Naive thymus-derived CD8-positive, alpha-beta T cell (primary cell): ENCODE measurements around the gene ITGAV. TPM values are rescaled to one million over a fixed set of nuclear protein-coding genes. Genes with fewer than 3 reads are reported as not detected.

Experiments used
- ATAC-seq, 2 donors: fragments of 150-1000 bp; cut with Tn5 transposase in 1 of 2; sonication (Bioruptor Pico), chemical (Tn5 transposase) in 1 of 2; 1 replicate in 1 of 2; 2 replicates in 1 of 2; pipeline ENCODE4 v1.10.0; 2021; ENCODE audit warnings: mild to moderate bottlenecking in 2 of 2, moderate library complexity in 2 of 2
- POLR2A ChIA-PET: fragments of 350-600 bp; sonication (Branson Sonifier 250); formaldehyde crosslinking; loops from one replicate; lab custom pipeline; 2021; ENCODE audit warnings: antibody characterized with exemption; lab: Charles Lee
- DNase-seq, 10 donors: peaks; one replicate each; pipeline versions ENCODE4 v3.0.0 to v3.0.0-alpha.2; 2020 to 2022
- H3K27ac Mint-ChIP-seq, 10 donors: one replicate each; pipeline ENCODE4 v1.8.0; 2020 to 2022; ENCODE audit warnings: mild to moderate bottlenecking in 10 of 10, mixed read lengths in 10 of 10, moderate library complexity in 4 of 10, inconsistent platforms in 1 of 10
- H3K27me3 Mint-ChIP-seq, 5 donors: one replicate each; pipeline ENCODE4 v1.8.0; 2021 to 2022; ENCODE audit warnings: mixed read lengths in 5 of 5
- H3K36me3 Mint-ChIP-seq, 3 donors: one replicate each; pipeline ENCODE4 v1.8.0; 2020 to 2022; ENCODE audit warnings: mixed read lengths in 3 of 3, mild to moderate bottlenecking in 2 of 3, inconsistent platforms in 1 of 3
- H3K4me1 Mint-ChIP-seq, 4 donors: one replicate each; pipeline ENCODE4 v1.8.0; 2021 to 2022; ENCODE audit warnings: mixed read lengths in 4 of 4
- H3K4me3 Mint-ChIP-seq, 10 donors: one replicate each; pipeline ENCODE4 v1.8.0; 2020 to 2022; ENCODE audit warnings: mild to moderate bottlenecking in 10 of 10, mixed read lengths in 10 of 10, moderate library complexity in 6 of 10, inconsistent platforms in 1 of 10
- H3K9me3 Mint-ChIP-seq, 9 donors: one replicate each; pipeline ENCODE4 v1.8.0; 2020 to 2022; ENCODE audit warnings: mixed read lengths in 9 of 9, mild to moderate bottlenecking in 3 of 9, inconsistent platforms in 1 of 9, moderate library complexity in 1 of 9
- polyA plus RNA-seq, 3 donors: library from polyadenylated mRNA; unstranded; fragments of 300-500 nt; fragmentation: Illumina TruSeq; gene quantifications; one replicate each; pipeline ENCODE4 v1.2.3, GENCODE V29; 2021
- total RNA-seq, 8 experiments: library from RNA in 2 of 8; stranded (reverse) in 2 of 8; gene quantifications; one replicate each; pipeline ENCODE4 v1.2.3 and lab custom pipeline; 2021 to 2026

ITGAV gene
- total and polyA plus RNA-seq, 5 experiments from 2014 or later: 0.25 to 8.1 (median 0.66) TPM

DNA sequence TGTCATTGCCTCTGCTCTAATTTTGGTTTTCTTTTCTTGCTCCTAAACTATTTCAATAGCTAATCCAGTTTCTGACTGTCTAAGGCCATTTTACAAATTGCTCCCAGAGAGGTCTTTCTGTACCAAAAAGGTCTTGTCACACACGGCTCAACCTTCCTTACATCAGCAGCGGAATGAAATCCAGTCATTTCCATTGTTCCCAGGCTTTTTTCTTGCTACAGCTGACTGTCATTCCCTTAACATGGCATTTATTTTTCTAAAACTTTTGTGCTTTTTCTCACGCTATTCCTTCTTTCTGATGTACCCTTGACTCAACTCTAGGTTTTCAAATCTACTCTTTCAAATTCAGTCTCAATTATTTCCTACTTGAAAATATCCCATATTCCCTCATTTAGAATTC is 128.3 kb downstream of the ITGAV start:
- H3K27ac Mint-ChIP-seq: no peak overlapping the region
- H3K27me3 Mint-ChIP-seq: no peaks in the 10 kb centered on the region
- ATAC-seq (no peak), DNase-seq (no peak)
- H3K4me3 Mint-ChIP-seq: no peak overlapping the region
- no peaks in the 10 kb centered on the region for H3K36me3 Mint-ChIP-seq
- H3K9me3 Mint-ChIP-seq: no peaks in the 10 kb centered on the region
- H3K4me1 Mint-ChIP-seq: no peaks in the 10 kb centered on the region
- POLR2A ChIA-PET: no interaction called here

DNA sequence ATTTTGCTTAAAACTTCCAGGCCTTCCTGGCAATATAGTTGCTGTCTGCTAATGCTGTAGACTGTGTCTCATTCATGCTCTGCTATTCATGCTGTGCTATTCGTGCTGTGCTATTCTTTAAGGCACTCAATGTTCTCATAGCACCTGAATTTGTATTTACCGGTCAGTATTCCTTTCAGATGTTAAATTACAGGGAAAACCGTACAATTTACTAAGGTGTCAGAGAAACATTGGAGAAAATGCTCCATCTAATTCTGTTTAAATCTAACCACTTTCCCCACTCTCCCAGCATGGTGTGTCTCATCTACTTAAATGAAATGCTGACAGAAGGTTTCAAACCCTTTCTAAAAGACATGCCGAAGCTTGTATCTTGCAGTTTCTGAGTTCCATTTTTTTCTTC is 129.0 kb downstream of the ITGAV start:
- no peaks in the 10 kb centered on the region for H3K27me3 Mint-ChIP-seq
- H3K9me3 Mint-ChIP-seq: no peaks in the 10 kb centered on the region
- no peaks in the 10 kb centered on the region for H3K36me3 Mint-ChIP-seq
- DNase-seq: no peak
- H3K4me3 Mint-ChIP-seq: no peak overlapping the region
- POLR2A ChIA-PET: no interaction called here
- no peak for ATAC-seq
- no peak overlapping the region for H3K27ac Mint-ChIP-seq
- no peaks in the 10 kb centered on the region for H3K4me1 Mint-ChIP-seq

DNA sequence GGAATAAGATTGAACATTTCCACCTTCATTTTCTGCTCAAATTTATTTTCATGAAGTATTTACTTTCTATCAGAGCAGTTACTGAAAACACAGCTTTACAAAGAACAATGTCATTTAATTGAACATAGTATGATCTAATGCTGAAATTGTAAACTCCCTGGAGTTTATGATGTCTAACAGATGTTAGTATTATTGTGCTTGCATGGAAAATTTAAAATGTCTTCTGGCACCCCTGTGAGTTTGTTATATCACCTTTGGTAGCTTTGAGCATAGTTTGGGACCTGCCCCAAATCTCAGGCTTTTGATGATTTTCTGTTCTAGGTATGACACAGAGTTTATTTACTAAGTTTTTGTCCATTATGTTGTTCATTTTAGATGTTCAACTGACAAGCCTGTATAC is 132.1 kb downstream of the ITGAV start:
- H3K4me3 Mint-ChIP-seq: no peak overlapping the region
- ATAC-seq: no peak
- POLR2A ChIA-PET: no interaction called here
- H3K27me3 Mint-ChIP-seq: peaks cover 0 to 4% (median 0%) of the 10 kb centered on the region in 5 donors
- H3K27ac Mint-ChIP-seq: no peak overlapping the region
- DNase-seq: no peak
- H3K4me1 Mint-ChIP-seq: no peaks in the 10 kb centered on the region
- H3K36me3 Mint-ChIP-seq: no peaks in the 10 kb centered on the region
- no peaks in the 10 kb centered on the region for H3K9me3 Mint-ChIP-seq

DNA sequence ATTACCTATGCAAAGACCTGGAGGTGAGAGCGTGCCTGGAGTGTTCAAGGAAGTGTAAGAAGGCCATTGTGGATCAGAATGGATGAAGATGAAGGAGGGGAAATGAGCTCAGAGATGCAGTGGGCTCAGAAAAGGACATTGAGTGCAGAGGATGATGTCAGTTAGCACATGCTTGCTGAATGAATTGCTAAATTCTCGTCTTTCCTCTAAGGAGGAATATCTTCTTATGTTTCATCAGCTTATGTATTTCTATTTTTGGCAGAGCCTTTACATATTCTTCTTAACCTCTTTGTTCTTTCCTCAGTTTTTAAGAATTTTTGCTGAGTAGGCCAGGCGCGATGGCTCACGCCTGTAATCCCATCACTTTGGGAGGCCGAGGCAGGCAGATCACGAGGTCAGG is 134.9 kb downstream of the ITGAV start:
- Mint-ChIP-seq H3K4me1 (no peaks in the 10 kb centered on the region), H3K27ac (no peak overlapping the region), H3K27me3 (peaks cover 0 to 6% (median 0%) of the 10 kb centered on the region in 5 donors), H3K9me3 (no peaks in the 10 kb centered on the region), H3K4me3 (no peak overlapping the region), H3K36me3 (no peaks in the 10 kb centered on the region)
- DNase-seq: no peak
- POLR2A ChIA-PET: no interaction called here
- no peak for ATAC-seq

DNA sequence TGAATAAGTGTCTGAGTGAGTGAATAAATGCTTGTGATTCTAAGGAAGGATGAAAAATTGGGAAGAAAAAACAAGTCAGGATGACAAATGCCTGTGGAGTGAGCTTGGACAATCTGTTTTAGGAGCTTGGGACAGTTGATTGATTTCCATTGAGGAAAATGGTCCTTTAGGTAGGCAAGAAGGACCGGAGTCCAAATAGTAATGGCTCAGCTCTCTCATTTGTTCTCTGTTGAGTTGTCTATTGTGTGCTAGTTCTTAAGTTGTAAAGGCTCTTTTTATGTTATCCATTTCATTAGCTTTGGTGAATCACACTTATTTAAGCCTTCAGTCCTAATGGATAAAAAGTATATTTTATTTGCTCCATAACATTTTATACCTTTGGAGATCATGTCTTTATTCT is 135.9 kb downstream of the ITGAV start:
- H3K27ac Mint-ChIP-seq: no peak overlapping the region
- H3K27me3 Mint-ChIP-seq: peaks cover 0 to 6% (median 0%) of the 10 kb centered on the region in 5 donors
- H3K36me3 Mint-ChIP-seq: no peaks in the 10 kb centered on the region
- H3K4me3 Mint-ChIP-seq: no peak overlapping the region
- ATAC-seq (no peak), DNase-seq (no peak)
- no peaks in the 10 kb centered on the region for H3K4me1 Mint-ChIP-seq
- no peaks in the 10 kb centered on the region for H3K9me3 Mint-ChIP-seq
- POLR2A ChIA-PET: no interaction called here

DNA sequence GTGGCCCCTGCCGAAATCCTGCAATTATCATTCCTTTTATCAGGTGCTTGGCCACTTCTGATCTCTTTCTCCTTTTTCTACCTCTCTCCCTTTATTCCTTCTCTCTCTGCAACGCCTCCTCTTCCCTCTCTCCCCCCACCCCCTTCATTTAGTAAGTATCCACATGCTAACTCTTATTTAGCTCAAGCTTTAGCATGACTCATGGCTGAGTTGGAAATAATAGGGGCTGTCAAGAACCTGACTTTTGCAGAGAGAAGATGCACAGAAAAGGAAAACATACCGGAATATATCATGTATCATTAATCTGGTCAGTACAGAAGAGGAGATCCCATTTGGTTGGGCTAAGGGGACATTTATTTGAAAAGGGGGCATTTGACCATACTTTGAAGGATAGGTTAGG is 137.1 kb downstream of the ITGAV start:
- no peak overlapping the region for H3K27ac Mint-ChIP-seq
- ATAC-seq (no peak), DNase-seq (no peak)
- H3K4me1 Mint-ChIP-seq: no peaks in the 10 kb centered on the region
- peaks cover 0 to 6% (median 0%) of the 10 kb centered on the region in 5 donors for H3K27me3 Mint-ChIP-seq
- no peak overlapping the region for H3K4me3 Mint-ChIP-seq
- H3K9me3 Mint-ChIP-seq: no peaks in the 10 kb centered on the region
- H3K36me3 Mint-ChIP-seq: no peaks in the 10 kb centered on the region
- POLR2A ChIA-PET: no interaction called here

DNA sequence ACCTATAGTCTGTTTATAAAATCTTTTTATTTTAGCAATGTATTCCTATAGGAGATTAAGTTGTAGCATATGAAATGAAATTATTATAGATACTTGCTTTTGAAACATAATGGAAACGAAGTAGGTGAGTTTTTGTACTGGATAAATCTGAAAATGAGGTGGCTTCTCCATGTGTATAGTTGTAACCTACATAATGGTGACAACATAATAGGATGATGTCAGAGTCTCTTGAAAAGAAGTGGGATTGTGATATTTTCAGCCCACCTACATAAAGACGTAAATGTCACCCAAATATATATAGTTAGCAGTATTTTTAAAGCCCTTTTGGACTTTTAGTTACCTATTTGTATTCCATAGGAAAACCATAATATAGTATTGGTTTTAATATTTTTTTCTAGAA is 138.8 kb downstream of the ITGAV start:
- H3K27me3 Mint-ChIP-seq: peaks cover 0 to 6% (median 2%) of the 10 kb centered on the region in 5 donors
- ATAC-seq: no peak
- POLR2A ChIA-PET: no interaction called here
- H3K4me1 Mint-ChIP-seq: no peaks in the 10 kb centered on the region
- H3K27ac Mint-ChIP-seq: no peak overlapping the region
- H3K4me3 Mint-ChIP-seq: no peak overlapping the region
- no peak for DNase-seq
- no peaks in the 10 kb centered on the region for H3K36me3 Mint-ChIP-seq
- H3K9me3 Mint-ChIP-seq: no peaks in the 10 kb centered on the region

Other genes starting within 250 kb of the ITGAV start
- gene ZC3H15, start 103.8 kb upstream of the ITGAV start, total RNA-seq: 10 to 100 TPM; 69.9 to 73.2 TPM
- 10 to 100 TPM; 57.3 to 77.8 (median 61.6) TPM for gene ZC3H15, start 103.8 kb upstream of the ITGAV start, polyA plus RNA-seq
- gene FAM171B, start 104.0 kb downstream of the ITGAV start, total RNA-seq: under 1 TPM in 1 of 2 experiments, not detected in 1; 0.14 TPM
- under 1 TPM in 2 of 3 donors, not detected in 1; 0.16 to 0.80 TPM for gene FAM171B, start 104.0 kb downstream of the ITGAV start, polyA plus RNA-seq